HG03520 (cell line): Measurements from ENCODE around the gene GYS2.

Source experiments
- ATAC-seq: cut with Tn5 transposase; IDR thresholded peaks from one replicate; pipeline ENCODE4 v1.9.1; 2021; ENCODE audit warnings: mild to moderate bottlenecking, moderate library complexity; ENCODE audit not compliant: unreplicated experiment

GYS2 gene

DNA sequence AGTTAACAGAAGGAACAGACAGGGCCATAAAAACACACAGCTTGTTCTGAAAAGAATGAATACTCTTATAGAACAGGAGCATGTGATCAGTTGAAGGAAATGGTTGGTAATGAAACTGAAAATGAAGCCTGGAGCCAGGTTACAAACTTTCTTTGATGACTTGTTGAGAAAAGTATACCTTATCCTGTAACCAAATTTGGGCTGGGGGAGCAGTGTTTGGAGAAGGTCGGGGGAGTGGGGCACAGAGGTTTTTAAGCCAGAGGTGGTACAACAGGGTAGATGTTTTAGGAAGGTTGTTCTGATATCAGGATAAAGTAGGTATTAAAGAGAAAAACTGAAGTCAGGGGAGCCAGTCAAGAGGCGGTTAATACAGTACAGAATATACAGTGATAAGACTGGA, 94.9 kb downstream of the GYS2 start:
- peak; percentile 97 for ATAC-seq

DNA sequence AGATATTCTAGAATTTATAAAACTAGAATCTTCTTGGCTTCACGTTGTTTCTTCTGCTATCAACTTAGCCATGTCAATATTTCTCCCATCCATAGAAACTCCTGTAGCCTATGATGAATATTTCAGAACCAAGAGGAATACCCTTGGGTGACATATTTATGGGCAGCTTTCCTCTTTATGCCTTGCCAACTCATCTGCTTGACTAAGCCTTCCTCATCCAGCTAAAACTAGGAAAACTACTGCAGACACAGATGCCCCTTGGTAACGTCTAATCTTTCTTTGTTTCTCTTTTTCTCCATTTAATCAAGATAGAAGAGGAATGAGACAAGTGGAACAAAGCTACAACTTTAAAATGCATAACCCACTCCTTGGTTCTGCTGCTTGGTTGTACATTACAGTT, 96.8 kb downstream of the GYS2 start:
- ATAC-seq, result no peak

DNA sequence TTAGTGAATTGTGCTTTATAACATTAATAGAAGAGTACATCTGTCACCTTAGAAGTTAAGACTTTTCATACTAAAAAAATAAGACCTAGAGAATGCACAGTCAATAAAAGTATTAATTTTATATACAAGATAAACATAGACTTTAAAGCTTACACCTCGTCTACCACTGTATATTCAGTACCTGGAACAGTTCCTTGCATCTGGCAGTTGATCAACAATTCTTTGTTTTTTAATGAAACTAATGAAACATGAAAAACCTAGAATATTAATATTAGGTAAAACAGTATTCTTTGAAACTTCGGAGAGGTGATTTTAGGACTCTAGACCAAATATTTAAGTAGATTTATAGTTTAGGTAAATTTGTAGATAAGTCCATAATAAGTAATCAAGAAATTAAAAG, 98.8 kb downstream of the GYS2 start:
- ATAC-seq, result no peak

DNA sequence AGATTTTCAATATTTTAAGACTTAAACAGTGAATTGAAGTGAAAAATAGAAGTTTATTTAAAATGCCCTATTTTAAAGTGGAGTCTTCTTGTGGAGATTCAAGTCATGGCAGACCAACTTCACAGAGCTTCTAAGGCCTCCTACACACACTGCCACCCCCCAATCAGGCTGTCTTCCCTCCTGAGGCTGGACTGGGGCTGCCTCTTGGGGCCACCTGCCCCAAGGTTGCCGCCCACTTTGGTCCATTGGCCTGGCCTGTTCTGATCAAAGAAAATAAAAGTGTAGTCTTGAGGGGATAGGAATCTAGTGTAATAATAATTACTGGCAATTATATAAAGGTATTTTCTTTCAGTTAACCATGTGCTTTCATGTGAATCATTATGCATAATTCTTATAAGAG, 101.8 kb downstream of the GYS2 start:
- ATAC-seq, result no peak

DNA sequence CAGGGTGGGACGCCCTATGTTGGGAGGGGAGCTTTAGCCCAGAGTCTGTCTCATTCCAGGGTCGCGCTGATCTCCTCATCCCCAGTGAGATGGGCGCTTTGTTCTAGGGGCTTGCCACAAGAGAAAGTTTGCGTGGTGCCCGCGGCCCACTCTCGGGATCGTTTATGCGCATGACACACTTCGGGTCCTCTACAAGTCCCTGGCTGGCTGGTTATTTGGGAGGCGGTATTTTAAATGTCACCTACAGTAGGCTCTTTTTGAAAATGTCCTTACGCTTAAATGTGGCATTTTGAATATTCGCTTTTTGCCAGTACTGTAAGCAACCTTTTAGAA, 102.5 kb downstream of the GYS2 start:
- ATAC-seq, result no peak

DNA sequence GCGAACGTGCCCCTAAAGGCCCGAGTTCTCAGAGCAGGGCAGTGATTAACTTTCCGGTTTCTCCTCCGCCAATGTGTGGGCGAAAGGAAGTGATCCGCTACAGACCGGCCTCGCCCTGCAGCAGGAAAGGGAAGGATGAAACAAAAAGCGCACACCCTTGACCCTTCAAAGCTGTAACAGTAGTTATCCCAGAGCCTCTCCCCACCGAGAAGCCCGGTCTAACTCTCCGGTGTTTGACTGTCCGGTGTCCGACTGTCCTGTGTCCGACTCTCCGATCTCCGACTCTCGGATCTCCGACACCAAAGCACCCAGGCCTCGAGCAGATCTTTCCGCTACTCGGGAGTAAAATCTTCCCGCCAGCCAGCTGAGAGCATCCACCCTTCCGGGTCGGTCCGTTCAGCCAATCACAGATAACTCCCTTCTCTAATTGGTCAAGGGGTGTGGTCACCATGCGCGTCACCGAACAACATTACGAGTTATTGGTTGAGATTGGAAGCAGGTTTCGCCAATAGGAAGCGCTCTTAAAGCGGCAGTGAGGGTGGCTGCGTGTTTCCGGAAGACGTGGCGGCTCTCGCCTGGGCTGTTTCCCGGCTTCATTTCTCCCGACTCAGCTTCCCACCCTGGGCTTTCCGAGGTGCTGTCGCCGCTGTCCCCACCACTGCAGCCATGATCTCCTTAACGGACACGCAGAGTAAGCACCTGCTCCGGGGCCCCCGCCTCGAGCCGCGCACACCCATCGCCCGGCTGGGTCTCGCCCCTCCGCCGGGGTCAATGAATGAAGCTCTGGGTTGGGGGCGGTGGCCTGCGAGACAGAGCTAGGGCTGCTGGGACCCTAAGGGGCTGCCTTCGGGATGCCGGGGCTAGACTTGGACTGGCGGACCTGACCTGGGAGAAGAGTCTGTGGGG, 103.1 kb downstream of the GYS2 start, which contains the start of the genes GOLT1B and RECQL:
GOLT1B (plus strand) TSS at position 532 of the 906 bp plus-strand sequence; CDS start at position 667, 135 bp downstream.
RECQL (minus strand) TSS at position 378 of the 906 bp plus-strand sequence. CDS start 2,065 bp downstream, outside the sequence.
- ATAC-seq, result peak; percentile 99

DNA sequence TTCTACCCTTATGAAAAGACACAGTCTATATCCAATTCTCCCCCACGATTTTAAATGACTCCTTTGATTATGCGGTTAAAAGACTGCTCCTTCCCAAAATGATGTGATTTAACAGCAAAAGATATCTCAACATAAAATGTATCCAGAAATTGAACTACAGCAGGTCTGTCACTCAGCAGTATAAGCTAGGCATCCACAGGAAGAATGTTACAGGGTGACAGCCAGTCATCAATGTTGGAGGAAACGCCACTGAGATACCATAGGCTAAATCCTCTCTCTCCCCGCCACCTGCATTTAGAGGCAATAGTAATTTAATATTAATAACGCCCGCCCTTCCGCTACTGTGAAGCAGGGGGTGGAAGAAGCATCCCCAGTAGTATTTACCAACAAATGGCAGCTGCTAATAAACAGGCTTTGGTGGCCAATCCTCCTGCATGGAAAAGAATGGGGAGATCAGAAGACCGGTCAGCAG, 103.8 kb downstream of the GYS2 start:
- ATAC-seq, result peak; percentile 0

DNA sequence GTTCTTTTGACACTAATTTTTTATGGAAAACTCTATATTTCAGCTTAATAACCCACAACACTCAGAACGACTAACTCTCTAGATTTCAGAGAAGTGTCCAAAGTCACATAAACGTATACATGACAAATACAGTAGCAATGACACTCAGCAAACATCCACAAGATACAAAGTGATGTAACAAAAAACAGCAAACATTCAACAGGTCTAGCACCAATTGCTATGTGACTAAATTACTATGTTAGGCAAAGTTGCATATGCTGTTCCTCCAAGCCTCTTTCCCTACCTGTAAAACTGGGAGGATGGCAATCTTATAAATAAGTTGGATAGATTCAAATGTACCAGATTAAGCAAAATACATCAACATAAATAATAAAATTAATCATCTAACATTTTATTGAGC, 104.9 kb downstream of the GYS2 start:
- ATAC-seq, result no peak
